ENCODE results near the gene TRPM2.
"Not testable (repeated sequence)": the region's sequence is repeated elsewhere in the genome, so short reads cannot be mapped to it uniquely, and the experiment has no call there.

The TRPM2 gene

DNA sequence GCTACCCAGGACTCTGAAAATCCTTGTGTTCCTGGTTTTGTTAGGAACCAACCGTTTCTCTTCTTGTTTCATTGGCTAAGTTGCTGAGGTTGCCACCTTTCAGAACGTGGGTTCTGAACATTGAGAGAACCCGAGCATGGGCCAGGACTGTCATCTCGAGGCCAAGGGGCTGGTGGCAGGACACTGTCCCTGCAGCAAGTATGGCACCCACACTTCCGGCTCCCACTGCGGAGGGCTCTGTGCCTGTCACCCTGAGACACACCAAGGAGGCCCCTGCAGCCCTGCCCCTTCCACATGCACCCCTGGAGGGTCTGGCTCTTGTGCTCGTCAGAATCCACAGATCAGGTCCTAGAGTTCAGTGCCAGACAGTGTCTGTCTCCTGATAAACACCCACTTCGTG lies 62.8 kb downstream of the TRPM2 start:
- DNase-seq = no peak

DNA sequence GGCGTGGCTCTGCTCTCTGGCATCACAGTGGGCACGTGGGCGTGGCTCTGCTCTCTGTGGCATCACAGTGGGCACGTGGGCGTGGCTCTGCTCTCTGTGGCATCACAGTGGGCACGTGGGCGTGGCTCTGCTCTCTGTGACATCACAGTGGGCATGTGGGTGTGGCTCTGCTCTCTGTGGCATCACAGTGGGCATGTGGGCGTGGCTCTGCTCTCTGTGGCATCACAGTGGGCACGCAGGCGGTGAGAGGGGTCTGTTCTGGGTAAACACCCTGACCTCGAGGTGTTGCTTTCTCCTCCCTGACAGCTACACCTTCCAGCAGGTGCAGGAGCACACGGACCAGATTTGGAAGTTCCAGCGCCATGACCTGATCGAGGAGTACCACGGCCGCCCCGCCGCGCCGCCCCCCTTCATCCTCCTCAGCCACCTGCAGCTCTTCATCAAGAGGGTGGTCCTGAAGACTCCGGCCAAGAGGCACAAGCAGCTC lies 64.2 kb downstream of the TRPM2 start:
- DNase-seq = not testable (repeated sequence)

DNA sequence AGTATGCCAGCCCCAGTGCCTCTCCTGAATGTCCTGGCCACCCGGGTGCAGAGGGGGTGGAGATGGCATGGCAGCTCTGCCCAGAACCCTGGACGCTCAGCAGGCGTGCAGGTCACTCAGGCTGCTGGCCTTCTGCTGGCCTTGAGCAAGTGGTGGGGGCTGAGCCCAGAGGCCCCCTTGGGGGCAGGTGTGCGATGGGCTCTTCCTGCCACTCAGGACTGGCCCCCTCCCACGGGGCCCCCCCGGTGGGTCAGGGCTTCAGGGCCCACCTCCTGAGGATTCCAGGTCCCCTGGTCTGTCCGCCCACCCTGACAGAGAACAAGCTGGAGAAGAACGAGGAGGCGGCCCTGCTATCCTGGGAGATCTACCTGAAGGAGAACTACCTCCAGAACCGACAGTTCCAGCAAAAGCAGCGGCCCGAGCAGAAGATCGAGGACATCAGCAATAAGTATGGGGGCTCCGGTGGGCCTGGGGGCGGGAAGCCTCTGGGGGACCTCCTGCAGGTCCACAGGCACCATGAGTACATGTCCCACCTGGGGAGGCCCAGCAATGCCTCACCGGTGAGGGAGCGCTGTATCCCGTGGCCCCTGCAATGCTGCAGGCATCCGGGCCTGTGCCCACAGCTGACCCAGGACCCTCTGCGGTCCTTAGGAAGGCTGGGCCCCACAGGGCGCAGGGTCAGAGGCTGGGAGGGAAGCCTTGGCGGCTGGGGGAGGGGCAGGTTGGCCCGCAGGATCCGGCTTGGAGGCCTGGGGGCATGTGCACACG lies 64.9 kb downstream of the TRPM2 start:
- DNase-seq = no peak

DNA sequence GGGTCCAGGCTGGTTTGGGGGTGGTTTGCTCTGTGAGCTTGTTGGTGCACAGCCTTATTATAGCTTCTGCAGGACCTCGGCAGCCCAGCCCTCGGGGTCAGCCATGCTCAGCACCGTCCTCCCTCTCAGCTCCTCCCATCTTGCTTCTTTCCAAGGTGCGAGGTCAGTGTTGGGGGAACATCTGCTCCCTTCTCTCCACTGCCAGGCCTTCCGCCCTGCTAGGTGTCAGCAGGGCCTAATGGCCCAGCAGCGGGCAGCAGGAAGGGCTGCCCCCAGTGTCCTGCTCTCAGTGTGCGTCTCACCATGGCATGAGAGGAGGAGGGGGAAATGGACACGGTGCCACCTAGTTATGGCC lies 65.4 kb downstream of the TRPM2 start:
- DNase-seq = no peak

DNA sequence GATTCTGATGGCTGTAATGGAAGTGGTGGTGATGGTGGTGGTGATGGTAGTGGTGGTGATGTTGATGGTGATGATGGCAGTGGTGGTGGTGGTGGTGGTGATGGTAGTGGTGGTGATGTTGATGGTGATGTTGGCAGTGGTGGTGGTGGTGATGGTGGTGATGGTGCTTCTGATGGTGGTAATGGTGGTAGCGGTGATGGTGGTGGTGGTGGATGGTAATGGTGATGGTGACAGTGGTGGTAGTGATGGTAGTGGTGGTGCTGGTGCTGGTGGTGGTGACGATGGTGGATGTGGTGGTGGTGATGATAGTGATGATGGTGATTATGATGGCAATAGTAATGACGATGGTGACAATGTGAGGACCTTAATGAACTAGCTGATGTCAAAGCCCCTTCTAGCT lies 66.3 kb downstream of the TRPM2 start:
- DNase-seq = no peak

DNA sequence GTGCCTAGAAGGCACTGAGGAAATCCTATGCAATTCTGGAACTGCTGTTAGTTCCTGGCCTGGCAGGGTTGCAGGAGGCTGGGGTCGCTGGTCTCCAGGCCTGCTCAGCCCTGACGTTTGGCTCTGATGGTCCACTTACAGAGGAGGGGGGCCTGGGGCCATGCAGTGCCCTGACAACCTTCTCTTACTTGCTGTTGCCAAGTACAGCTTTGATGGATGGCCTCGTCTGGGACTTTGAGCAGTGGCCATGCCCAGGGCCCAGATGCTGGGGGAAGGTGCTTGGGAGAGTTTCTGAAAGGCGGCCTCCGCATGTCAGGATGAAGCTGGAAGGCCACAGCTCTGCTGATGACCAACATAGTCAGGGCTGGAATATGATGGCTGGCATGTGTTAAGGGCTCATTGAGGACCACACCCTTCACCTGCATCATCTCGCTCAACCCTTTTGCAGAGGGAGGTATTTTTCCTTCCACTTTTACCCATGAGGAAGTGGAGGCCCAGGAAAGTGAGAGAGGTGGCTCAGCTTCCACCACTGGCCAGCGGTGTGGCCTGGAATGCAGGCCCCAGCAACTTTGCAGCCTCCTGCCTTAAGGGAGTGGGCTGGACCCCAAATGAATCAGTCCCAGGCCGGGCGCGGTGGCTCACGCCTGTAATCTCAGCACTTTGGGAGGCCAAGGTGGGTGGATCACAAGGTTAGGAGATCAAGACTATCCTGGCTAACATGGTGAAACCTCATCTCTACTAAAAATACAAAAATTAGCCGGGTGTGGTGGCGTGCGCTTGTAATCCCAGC lies 67.2 kb downstream of the TRPM2 start:
- DNase-seq = no peak

DNA sequence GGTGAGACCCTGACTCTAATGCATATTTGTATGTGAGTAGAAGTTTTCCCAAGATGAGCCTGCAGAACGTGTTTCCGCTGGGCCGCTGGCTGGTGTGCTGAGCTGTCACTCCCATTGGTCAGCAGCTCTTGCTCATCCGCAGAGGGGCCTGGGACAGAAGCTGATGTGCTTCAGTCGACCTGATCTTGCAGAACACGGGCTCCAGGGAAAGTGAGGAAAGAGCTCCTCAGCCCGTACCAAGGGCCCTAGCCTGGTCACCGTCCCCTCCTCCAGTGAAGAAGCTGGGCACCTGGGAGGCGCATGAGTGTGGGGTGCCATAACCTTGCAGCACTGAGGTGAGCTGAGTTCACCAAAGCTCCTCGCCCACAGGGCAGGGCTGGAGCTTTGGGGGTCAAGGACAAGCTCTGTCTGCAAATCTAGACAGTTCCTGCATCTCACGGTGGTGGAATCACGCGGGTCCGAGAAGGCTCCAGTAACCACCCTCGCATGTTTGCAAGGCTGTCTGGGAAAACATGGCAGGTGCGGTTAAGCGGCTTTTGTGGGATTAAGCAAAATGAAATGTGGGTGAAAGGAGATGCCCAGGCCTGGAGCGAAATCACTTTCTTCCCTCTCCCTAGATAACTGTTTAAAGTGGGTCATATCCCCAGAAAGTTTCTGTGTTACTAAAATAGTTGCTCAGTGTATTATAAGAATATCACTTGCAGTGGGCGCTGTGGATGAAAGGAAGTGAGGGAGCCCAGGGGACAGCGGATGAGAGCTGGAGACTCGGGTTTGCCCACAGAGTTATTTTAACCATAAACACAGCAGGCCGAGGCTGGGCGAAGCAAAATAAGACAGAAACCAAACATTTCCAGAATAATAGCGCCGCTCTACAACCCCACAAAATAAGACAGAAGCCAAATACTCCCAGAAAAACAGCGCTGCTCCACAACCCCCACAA lies 68.8 kb downstream of the TRPM2 start:
- DNase-seq = no peak

DNA sequence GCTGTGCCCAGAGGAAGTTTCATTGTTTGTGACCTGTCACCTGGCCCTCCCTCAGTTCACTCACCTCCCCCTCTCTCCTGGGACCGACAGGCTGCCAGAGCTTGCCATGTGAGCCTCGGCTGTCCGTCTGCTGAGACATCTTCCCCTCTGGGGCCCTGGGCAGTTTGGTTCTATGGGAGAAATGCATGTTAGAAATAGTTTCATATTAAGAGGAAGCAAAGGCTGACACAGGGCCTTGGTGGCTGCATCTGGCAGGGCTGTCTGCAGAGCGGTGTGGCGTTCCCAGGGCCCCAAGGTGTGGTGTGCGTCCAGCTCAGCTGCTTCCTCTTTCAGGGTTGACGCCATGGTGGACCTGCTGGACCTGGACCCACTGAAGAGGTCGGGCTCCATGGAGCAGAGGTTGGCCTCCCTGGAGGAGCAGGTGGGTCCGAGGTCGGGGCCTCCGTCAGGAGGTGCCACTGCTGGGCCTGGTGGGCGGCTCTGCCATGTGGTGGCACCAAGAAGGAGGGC lies 69.9 kb downstream of the TRPM2 start:
- DNase-seq = no peak

DNA sequence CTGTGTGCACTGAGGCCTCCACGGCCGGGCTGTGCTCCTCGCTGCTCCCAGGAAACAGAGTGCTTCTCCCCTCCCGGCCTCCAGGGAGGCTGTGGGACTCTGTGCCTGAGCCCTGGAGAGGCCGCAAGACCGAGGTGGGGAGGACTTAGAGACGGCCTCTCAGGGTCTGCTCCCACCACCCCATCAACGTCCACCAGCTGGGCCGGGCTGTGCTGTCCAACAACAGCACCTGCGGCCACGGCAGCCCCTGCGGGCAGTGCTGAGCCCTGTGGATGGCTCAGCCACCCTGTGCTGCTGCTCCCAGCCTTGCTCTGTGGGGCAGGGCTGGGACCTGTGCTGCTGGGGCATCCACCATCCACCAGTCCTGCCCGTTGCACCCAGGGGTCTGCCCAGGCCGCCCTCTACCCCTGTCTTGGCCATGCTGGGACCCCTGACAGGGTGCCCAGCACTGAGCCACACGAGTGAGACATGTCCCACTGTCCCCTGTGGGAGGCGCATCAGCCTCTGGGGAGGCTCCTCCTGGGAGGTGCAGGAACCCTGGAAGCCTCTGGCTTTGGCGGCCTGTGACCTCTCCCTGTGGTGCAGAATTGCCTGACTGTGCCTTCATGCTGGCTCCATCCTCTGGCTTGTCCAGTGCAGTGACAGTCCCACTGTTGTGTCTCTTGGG lies 70.7 kb downstream of the TRPM2 start:
- no peak for DNase-seq

DNA sequence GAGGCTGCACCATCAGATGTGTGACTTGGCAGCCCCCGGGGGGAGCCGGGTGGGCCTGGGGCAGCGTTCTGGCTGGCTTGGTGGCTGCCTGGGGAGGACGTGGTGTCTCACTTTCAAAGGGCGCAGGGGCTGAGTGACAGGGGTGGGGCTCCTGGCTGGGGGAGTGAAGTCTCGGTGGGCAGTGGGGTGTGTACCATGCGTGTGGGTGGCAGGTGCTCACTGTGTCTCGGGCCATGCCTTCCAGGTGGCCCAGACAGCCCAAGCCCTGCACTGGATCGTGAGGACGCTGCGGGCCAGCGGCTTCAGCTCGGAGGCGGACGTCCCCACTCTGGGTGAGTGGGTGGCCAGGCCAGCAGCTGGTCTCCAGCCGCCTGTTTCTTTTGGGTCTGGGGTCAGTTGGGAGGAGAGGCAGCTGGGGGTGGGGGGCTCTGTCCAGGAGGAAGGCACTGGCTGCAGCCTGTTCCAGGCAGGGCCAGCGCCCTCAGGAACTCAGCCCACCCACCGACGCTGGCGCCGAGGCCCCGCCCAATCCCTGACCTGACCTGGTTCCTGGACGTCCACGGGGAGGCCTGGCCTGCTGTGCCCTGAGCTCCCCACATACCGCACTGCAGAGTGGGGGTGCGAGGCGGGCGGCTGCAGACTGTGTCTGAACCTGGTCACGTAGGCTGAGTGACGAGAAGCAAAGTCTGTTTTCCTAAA lies 71.3 kb downstream of the TRPM2 start:
- no peak for DNase-seq

DNA sequence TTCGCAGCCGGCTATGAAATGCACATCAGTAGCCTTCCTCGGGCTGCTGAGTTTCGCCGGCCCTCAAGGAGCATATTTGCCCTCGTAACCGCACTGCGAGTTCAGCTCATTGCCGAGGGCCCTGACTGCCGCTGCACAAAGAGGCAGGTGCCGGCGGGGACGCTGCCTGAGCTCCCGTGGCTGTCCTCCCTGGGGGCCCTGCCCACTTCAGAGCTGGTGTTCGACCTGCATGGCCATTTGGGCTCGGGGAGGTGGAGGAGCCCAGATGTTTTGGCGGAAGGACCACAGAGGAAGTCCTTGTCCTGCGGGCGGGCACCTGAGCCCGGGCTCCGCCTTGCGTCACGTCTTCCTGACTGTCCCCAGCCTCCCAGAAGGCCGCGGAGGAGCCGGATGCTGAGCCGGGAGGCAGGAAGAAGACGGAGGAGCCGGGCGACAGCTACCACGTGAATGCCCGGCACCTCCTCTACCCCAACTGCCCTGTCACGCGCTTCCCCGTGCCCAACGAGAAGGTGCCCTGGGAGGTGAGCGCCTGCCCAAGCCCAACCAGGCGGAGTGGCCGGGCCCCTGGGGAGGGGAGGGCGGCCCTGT lies 72.0 kb downstream of the TRPM2 start:
- DNase-seq = peak; percentile 51

DNA sequence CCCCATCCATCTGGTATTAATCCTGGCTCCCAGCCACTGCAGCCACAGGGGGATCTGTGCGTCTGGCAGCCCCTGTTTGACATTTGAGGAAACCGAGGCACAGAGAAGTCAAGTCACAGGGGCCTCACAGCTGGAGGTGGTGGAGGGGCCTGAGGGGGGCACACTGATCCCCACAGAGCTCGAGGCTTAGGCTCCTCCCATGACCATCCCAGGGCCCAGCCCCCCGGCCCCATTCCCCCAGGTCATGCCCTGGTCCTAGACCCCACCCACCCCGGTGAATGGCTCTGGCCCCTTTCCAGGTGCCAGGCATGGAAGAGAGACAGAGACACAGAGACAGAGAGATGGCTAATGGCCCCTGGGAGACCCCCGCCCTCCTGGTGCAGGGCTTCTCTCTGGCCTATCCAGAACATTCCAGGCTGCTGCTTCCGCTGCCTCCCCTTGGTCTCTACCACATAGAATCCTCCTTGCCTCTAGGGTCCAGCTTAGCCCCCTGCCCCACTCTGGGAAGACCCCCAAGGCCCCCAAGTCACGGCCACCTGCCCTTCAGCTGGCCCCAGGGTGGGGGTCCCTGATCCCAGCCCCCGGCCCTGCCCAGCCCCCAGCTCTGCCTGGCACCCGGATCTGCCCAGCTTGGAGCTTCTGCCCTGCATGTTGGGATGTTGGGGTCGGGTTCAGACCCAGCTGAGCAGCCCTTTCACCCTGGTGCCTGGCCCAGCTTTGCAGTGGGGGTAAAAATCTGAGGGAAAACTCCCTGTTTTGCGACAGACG lies 72.7 kb downstream of the TRPM2 start:
- no peak for DNase-seq

DNA sequence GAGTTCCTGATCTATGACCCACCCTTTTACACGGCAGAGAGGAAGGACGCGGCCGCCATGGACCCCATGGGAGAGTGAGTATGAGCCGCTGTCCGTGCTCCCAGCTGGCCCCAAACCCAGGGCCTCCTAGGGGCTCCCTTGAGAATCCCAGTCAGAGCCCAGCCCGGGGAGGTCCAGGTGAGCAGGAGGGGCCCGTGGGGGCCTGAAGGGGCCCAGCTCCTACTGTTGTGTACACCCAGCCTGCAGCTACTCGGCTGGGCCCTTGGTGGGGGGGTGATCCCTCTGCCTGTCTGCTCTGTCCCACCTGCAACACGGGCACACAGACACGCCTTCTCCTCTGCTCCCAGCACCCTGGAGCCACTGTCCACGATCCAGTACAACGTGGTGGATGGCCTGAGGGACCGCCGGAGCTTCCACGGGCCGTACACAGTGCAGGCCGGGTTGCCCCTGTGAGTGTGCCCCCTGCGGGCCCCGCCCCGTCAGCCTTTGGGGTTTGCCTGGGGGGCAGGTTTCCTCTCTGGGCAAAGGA lies 73.3 kb downstream of the TRPM2 start:
- no peak for DNase-seq

DNA sequence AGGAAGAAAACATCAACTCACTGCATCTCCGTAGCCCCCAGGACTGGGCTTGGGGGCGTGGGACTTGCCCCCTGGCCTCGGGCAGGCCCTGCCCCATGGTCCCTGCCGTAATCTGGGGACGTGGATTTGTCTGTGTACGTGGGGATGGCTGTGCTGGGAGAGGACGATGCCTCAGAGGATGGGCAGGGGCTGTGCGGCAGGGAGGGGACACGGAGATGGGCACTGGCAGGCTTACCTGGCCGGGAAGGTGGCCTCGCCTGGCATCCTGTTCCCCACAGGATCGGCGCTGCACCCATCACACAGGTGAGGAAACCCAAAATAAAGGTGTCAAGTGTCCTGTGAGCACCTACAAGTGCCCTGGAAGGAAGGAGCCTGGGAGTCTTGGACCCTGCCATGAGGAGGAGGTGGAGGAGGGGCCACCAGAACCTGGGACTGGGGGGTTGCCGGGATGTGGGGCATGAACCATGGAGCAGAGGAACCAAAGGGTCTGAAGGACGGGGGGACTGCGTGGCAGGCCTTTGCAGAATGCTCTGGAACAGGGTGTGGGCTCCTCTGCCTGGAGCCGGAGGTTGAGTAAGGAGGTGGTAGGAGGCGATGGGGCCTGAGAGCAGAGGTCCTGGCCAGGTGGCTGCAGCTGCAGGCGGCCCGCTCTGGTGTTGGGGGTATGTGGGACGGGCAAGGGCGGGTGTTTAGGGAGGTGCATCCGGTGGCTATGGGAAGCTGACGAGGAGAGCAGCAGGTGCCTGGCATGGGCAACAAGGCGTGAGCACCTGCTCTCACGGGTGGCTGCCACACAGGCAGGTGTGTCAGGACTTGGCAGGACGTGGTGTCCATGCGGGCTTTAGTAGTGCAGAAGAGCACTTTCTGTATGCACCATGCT lies 74.1 kb downstream of the TRPM2 start:
- DNase-seq = peak; percentile 81

DNA sequence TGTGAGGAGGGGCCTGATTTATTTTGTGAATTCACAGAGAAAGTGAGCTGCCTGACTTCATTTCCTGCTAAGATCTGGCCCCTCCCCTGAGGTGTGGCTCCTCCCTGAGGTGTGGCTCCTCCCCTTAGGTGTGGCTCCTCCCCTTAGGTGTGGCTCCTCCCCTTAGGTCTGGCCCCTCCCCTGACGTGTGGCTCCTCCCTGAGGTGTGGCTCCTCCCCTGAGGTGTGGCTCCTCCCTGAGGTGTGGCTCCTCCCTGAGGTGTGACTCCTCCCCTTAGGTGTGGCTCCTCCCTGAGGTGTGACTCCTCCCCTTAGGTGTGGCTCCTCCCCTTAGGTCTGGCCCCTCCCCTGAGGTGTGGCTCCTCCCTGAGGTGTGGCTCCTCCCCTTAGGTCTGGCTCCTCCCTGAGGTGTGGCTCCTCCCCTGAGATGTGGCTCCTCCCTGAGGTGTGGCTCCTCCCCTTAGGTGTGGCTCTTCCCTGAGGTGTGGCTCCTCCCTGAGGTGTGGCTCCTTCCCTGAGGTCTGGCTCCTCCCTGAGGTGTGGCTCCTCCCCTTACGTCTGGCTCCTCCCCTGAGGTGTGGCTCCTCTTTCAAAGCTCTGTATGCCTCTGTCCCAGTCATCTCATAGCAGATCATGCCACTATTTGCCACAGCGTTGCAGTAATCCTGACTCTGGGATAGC lies 75.0 kb downstream of the TRPM2 start:
- peak; percentile 55 for DNase-seq

DNA sequence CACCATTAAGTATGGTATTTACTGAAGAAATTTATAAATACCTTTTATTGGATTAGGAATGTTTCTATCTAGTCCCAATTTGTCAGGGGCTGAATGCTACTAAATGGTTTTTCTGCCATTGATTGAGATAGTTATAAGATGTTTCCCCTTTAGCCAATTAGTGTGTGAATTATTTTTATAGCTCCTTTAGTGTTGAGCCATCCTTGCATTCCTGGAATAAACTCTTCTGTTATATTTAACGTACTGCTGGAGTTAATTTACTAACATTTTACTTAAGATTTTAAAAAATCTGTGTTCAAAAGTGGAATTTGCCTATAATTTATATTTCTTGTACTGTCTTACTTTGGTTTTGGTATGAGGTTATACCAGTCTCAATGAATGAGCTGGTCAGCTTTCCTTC lies 76.5 kb downstream of the TRPM2 start:
- no peak for DNase-seq

DNA sequence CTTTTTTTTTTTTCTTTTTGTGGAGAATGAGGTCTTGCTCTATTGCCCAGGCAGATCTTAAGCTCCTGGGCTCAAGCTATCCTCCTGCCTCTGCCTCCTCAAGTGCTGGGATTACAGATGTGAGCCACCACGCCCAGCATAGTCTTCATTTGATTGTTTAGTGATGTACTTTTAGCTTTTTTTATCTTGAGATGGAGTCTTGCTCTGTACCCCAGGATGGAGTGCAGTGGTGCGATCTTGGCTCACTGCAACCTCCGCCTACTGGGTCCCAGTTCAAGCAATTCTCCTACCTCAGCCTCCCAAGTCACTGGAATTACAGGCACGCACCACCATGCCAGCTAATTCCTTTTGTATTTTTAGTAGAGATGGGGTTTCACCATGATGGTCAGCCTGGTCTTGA lies 77.9 kb downstream of the TRPM2 start:
- no peak for DNase-seq
